IPS-18a (cell line): Measurements from ENCODE around the gene HAP1.

ENCODE experiments used
- H3K27ac ChIP-seq: one replicate; pipeline ENCODE4 v1.5.1; 2013; ENCODE audit warnings: low read length
- H3K27me3 ChIP-seq: one replicate; pipeline ENCODE4 v1.6.1; 2013; ENCODE audit warnings: mild to moderate bottlenecking, low read length; ENCODE audit not compliant: control insufficient read depth, insufficient read depth
- H3K36me3 ChIP-seq: one replicate; pipeline ENCODE4 v1.6.1; 2013; ENCODE audit warnings: low read depth, low read length; ENCODE audit not compliant: control insufficient read depth
- H3K4me1 ChIP-seq: one replicate; pipeline ENCODE4 v1.6.1; 2013; ENCODE audit warnings: low read depth, low read length; ENCODE audit not compliant: control insufficient read depth
- H3K4me3 ChIP-seq: one replicate; pipeline ENCODE4 v1.5.1; 2013; ENCODE audit warnings: low read length
- H3K9ac ChIP-seq: one replicate; pipeline ENCODE4 v1.6.1; 2013; ENCODE audit warnings: mild to moderate bottlenecking, low read length, moderate library complexity
- H3K9me3 ChIP-seq: one replicate; pipeline ENCODE4 v1.6.1; 2013; ENCODE audit warnings: low read depth, low read length; ENCODE audit not compliant: control insufficient read depth

Gene HAP1

DNA sequence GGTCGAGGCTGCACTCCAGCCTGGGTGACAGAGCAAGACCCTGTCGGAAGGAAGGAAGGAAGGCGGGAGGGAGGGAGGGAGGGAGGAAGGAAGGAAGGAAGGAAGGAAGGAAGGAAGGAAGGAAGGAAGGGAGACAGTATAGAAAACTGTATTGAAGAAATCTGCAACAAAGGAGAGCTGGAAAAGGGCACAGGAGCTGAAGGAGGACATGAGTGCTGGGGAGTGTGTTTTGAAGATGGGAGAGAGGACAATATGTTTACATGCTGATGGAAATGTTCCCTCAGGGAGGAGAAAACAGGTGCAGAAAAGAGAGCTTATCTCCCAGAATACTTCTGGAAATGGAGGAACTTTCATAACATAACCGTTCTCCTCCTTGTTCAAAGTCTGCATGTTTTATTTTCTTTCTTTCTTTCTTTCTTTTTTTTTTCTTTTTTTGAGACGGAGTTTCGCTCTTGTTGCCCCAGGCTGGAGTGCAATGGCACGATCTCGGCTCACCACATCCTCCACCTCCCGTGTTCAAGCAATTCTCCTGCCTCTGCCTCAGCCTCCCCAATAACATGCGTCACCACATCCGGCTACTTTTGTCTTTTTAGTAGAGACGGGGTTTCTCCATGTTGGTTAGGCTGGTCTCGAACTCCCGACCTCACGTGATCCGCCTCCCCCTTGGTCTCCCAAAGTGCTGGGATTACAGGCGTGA is 2.7 kb upstream of the HAP1 start:
- Histone ChIP-seq H3K27me3 (peaks cover 58% of the 10 kb centered on the region), H3K27ac (no peak overlapping the region), H3K4me1 (peaks cover 7% of the 10 kb centered on the region), H3K9me3 (no peaks in the 10 kb centered on the region), H3K4me3 (no peak overlapping the region), H3K9ac (no peak overlapping the region), H3K36me3 (no peaks in the 10 kb centered on the region)

DNA sequence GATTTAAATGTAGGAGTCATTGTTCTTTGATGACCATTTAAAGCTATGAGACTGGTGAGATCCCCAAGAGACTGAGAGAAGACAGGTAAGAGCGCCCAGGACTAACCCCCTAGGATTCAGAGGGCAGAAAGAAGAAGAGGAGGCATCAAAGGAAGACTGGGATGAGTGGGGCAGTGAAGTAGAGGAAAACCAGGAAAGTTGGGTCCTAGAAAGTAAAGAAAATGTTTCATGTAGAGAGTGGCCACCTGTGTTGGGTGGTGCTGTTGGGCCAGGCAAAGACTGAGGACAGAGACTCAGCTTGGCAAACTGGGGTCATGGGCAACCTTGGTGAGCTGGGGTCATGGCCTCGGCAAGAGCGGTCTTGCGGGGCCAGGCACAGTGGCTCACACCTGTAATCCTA is 1.3 kb upstream of the HAP1 start:
- peaks cover 71% of the 10 kb centered on the region for H3K27me3 ChIP-seq
- H3K36me3 ChIP-seq = no peaks in the 10 kb centered on the region

DNA sequence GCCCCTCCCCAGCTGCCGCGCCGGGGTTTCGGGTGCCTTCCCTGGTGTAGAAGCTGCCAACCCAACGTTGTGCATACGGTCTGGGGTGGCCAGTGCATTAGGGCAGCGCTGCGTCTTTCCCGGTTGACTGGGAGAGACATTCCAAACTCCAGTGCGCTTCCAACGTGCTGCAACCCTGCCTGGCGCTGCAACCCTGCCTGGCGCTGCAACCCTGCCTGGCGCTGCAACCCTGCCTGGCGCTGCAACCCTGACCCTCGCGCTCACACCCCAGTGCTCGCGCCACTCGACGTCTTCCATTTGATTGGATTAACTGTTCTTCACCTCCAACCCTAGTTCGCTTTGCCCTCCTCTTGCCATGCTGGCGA is 488 bp upstream of the HAP1 start:
- Histone ChIP-seq H3K4me1 (peaks cover 7% of the 10 kb centered on the region), H3K27me3 (peaks cover 71% of the 10 kb centered on the region), H3K27ac (no peak overlapping the region), H3K9ac (peak overlapping the region; percentile 71), H3K36me3 (no peaks in the 10 kb centered on the region), H3K4me3 (peak overlapping the region; percentile 62), H3K9me3 (no peaks in the 10 kb centered on the region)

More for the DNA sequence above, 1.3 kb upstream of the HAP1 start:
- no peak overlapping the region for H3K27ac ChIP-seq
- H3K4me3 ChIP-seq = no peak overlapping the region
- H3K4me1 ChIP-seq = peaks cover 7% of the 10 kb centered on the region
- H3K9me3 ChIP-seq = no peaks in the 10 kb centered on the region
- no peak overlapping the region for H3K9ac ChIP-seq

DNA sequence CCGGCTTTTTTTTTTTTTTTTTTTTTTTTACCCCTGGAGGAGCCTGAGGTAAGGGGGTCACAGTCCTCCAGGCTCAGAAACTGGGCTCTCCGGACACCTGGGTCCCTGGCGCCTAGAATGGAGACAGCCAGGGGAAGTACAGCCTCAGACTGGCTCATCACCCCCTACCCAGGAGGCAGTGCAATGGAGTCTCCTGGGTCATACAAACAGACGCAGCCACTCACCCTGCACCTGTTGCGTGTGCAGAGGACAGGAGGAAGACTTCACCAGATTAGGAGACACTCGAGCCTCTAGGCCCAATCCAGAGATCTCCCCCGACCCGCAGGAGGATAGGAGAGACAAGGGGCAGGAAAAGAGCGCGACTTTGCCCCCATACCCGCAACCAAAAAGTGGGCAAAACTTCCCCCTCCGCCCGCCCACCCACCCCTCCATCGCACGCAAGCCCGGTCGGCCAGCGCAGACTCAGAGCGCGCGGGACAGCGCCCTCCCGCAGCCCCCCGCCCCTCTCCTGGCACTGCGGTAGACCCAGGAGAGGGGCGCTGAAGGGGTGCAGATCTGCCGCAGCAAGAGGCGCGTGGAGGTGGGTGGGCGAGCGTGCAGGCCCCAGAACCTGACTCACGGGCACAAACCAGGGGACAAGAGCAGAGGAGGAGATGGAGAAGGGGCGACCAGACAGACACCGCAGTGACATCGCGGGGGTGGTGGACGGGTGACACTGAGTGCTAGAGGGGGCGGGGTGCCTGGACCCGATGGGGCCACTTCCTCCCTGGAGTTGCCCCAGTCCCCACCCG is 900 bp downstream of the HAP1 start:
- Histone ChIP-seq H3K4me1 (peaks cover 5% of the 10 kb centered on the region), H3K27ac (no peak overlapping the region), H3K9me3 (no peaks in the 10 kb centered on the region), H3K4me3 (peak overlapping the region; percentile 62), H3K27me3 (peaks cover 71% of the 10 kb centered on the region), H3K9ac (peak overlapping the region; percentile 71), H3K36me3 (no peaks in the 10 kb centered on the region)

DNA sequence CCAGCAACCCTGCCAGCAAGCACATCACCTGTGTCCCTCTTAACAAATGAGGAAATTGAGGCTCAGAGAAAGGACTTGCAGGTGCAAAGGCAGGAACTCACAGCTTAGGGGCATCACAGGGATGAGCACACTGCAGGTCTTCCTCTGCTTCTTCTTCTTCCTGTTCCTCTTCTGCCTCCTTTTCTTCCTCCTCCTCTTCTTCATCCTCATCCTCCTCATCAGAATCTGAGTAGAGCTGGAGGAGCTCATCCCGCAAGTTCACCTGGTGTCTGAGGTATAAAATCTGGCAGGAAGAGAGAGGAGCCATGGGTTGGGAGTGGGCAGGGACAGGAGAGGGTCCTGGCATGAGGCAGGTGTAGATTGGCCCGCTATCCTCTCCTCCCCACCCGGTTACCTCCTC is 2.6 kb downstream of the HAP1 start:
- Histone ChIP-seq H3K9ac (no peak overlapping the region), H3K4me3 (no peak overlapping the region), H3K27me3 (peaks cover 60% of the 10 kb centered on the region), H3K36me3 (no peaks in the 10 kb centered on the region), H3K4me1 (no peaks in the 10 kb centered on the region), H3K9me3 (no peaks in the 10 kb centered on the region), H3K27ac (no peak overlapping the region)

DNA sequence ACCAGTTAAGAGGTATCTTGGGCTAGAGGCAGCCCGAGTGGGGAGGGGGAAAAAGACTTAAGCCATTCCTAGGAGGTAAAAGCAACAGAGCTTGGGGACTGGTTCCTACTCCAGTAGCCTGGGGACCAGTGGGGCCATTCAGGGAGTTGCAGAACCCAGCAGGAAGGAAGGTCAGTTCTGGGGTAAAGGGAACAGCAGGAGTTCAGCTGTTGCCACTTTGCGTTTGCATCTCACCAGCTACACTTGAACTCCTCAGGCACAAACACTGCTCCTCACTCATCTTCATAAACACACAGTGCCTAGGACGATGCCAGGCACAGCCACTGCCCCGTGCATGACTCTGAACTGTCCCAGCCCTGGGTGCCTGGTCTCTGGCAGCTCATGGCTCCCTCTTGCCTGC is 4.0 kb downstream of the HAP1 start:
- H3K9ac ChIP-seq = no peak overlapping the region
- H3K4me3 ChIP-seq = no peak overlapping the region
- no peaks in the 10 kb centered on the region for H3K9me3 ChIP-seq
- no peaks in the 10 kb centered on the region for H3K4me1 ChIP-seq
- no peak overlapping the region for H3K27ac ChIP-seq
- no peaks in the 10 kb centered on the region for H3K36me3 ChIP-seq
- peaks cover 46% of the 10 kb centered on the region for H3K27me3 ChIP-seq

DNA sequence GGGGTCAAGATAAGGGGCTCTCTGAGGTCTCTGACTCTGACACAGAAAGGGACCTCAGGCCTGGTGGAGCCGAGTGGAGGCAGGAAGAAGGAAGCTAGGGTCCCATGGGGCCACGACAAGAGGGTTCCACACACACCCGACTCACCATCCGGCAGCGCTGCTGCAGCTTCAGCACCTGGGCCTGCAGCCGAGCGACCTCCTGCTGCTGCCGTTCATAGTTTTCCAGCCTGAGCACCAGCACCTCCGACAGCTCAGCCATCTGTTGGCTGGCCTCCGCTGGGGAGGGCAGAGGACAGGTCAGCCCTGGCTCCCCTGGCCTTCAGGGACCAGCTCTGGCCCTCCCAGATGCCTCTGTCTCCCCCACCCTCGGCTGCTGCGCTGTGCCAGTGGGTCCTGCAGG is 6.4 kb downstream of the HAP1 start:
- H3K4me3 ChIP-seq = no peak overlapping the region
- H3K27ac ChIP-seq = no peak overlapping the region
- no peak overlapping the region for H3K9ac ChIP-seq
- H3K9me3 ChIP-seq = no peaks in the 10 kb centered on the region
- peaks cover 22% of the 10 kb centered on the region for H3K27me3 ChIP-seq
- no peaks in the 10 kb centered on the region for H3K36me3 ChIP-seq
- no peaks in the 10 kb centered on the region for H3K4me1 ChIP-seq

DNA sequence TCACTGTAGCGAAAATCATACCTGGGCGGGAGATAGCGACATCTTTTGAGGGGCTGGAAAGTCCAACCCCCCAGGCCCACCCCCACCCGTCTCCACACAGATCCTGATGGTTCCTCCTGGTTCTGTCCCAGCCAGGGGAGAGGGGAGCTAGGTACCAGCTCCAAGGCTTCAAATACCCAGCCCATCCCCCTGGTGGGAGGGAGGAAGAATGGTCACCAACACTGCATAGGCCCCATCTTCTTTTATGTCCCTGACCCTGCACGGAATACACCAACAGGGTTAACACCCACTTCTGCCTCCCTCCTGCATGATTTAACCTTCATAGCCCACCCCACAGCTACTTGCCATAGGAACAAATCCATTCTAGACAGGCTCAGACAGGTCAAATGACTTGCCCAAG is 9.3 kb downstream of the HAP1 start:
- no peak overlapping the region for H3K4me3 ChIP-seq
- no peak overlapping the region for H3K27ac ChIP-seq
- no peaks in the 10 kb centered on the region for H3K4me1 ChIP-seq
- H3K27me3 ChIP-seq = no peaks in the 10 kb centered on the region
- H3K9ac ChIP-seq = no peak overlapping the region
- H3K36me3 ChIP-seq = no peaks in the 10 kb centered on the region
- H3K9me3 ChIP-seq = no peaks in the 10 kb centered on the region

DNA sequence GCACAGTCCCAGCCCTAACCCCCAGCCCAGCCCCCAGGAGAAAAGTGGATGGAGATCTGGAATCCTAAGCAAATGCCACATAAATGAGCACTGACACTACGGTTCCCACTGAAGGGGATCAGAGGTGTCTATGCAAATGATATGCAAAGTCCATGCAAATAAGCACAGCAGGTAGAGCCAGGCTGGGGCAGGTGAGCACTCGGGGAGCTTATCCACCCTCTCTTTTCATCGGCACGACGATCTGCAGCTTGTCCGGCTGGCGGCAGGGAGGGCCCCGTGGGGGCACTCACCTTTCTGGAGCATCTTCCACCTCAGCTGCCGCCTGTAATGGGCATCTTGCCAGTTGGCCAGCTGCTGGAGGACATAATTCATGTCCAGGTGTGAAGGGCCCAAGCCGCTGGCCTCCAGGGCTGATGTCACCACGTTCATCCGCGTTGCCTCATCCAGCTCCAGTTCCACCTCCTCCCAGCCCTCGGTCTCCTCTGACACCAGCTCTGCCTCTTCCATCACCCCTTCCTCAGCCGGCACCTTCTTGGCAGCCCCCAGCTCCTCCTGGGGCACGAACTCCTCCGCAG is 9.9 kb downstream of the HAP1 start:
- no peaks in the 10 kb centered on the region for H3K27me3 ChIP-seq
- no peak overlapping the region for H3K27ac ChIP-seq
- no peak overlapping the region for H3K9ac ChIP-seq
- no peaks in the 10 kb centered on the region for H3K36me3 ChIP-seq
- no peaks in the 10 kb centered on the region for H3K4me1 ChIP-seq
- no peak overlapping the region for H3K4me3 ChIP-seq
- no peaks in the 10 kb centered on the region for H3K9me3 ChIP-seq

DNA sequence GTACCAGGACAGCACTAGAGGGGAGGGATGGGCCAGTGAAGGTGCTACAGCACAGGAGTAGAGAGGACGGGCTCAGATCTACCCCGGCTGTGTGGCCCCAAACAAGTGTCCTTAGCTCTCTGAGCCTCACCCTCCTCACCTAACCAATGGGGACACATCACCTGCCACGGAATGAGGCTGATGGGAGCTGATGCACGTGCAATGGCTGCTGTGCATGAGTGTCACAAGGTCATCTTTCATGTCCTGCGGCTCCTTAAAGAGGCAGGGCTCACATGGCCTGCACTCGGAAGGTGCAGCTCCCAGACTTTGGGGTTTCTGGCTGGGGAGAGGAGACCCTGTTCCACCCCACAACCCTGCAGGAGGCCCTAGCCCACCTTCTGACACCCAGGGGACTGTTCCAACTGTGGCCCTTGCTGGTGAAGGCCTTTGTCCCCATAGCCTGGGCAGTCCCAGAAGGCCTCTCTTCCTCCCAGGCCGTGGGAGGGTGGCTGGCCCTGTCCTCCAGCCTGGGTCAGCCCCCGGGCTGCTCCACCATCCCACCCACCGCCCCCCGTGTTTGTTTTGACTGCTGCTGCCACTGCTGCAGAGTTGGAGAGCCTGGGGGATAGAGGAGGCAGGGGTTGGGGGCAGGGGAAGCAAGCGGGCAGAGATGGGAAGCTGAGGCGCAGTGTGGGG is 10.5 kb downstream of the HAP1 start:
- no peaks in the 10 kb centered on the region for H3K4me1 ChIP-seq

DNA sequence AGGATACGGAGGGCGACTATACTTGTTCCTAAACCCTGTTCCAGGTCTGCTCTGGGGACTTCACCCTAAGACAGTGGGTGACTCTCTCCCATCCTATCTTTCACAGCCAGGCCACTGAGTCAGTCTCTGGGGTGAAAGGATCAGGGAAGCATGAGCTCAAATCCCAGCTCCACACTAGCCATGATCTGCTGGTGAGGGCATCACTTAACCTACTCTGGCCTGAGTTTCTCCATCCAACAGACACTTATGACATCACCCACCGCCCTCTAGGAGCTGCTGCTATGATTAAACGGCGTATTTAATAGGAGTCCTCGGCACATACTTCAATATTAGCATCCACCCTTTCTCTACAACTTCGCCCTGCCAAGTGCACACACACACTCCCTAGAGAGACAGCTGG is 12.2 kb downstream of the HAP1 start:
- no peak overlapping the region for H3K27ac ChIP-seq
- no peaks in the 10 kb centered on the region for H3K27me3 ChIP-seq
- no peaks in the 10 kb centered on the region for H3K36me3 ChIP-seq
- H3K4me3 ChIP-seq = no peak overlapping the region
- H3K4me1 ChIP-seq = no peaks in the 10 kb centered on the region
- H3K9me3 ChIP-seq = no peaks in the 10 kb centered on the region
- H3K9ac ChIP-seq = no peak overlapping the region

More for the DNA sequence above, 10.5 kb downstream of the HAP1 start:
- H3K9ac ChIP-seq = no peak overlapping the region
- no peak overlapping the region for H3K4me3 ChIP-seq
- no peaks in the 10 kb centered on the region for H3K27me3 ChIP-seq
- H3K36me3 ChIP-seq = no peaks in the 10 kb centered on the region
- no peaks in the 10 kb centered on the region for H3K9me3 ChIP-seq
- H3K27ac ChIP-seq = no peak overlapping the region
